HEK293 (cell line): Measurements from ENCODE around the gene KDM2B.
A peak's percentile ranks its signal among the peaks of the same experiment; 100 is the strongest.

Experiments
- CTCF ChIA-PET: fragments of 350-600 bp; formaldehyde crosslinking; extraction: SDS; loops from one replicate; lab custom pipeline; 2021; ENCODE audit warnings: antibody characterized with exemption; lab: Yijun Ruan, JAX
- POLR2A ChIA-PET: fragments of 300-600 bp; formaldehyde crosslinking; extraction: SDS; loops from one replicate; lab custom pipeline; 2020; ENCODE audit warnings: antibody characterized with exemption, inconsistent platforms; lab: Yijun Ruan, JAX
- H3K27ac ChIP-seq: fragments of 200-500 bp; sonication (Bioruptor generic); 2 replicates; pipeline ENCODE4 v1.5.1; 2014; ENCODE audit warnings: low read depth, low read length, control low read depth, inconsistent platforms; ENCODE audit errors: extremely low read depth
- H3K36me3 ChIP-seq, 2 experiments: fragments of 200-500 bp in 1 of 2; sonication (Bioruptor generic) in 1 of 2; 1 replicate in 1 of 2; 2 replicates in 1 of 2; pipeline ENCODE4 v1.5.1; 2014 to 2017; ENCODE audit warnings: inconsistent platforms in 2 of 2, low read length in 2 of 2; ENCODE audit not compliant: control insufficient read depth in 2 of 2, insufficient read depth in 1 of 2
- H3K4me1 ChIP-seq: fragments of 200-500 bp; sonication (Bioruptor generic); 2 replicates; pipeline ENCODE4 v1.5.1; 2014; ENCODE audit warnings: mild to moderate bottlenecking, low read length, inconsistent platforms; ENCODE audit not compliant: control insufficient read depth, insufficient read depth
- H3K4me3 ChIP-seq: 2 replicates; pipeline ENCODE4 v1.5.1; 2011; ENCODE audit warnings: low read depth, mild to moderate bottlenecking, control low read depth, low read length, moderate library complexity
- H3K9me3 ChIP-seq: fragments of 200-500 bp; sonication (Bioruptor generic); 2 replicates; pipeline ENCODE4 v1.5.1; 2014; ENCODE audit warnings: low read depth, low read length, inconsistent platforms; ENCODE audit not compliant: control insufficient read depth, insufficient read depth
- GFI1B ChIP-seq: fragments of 450-650 bp; formaldehyde crosslinking; IDR thresholded peaks from 2 replicates; pipeline ENCODE4 v1.5.1; 2016; ENCODE audit warnings: missing biosample characterization, missing genetic modification characterization
- IKZF3 ChIP-seq: fragments of 450-650 bp; IDR thresholded peaks from 2 replicates; pipeline ENCODE4 v1.5.0; 2018; ENCODE audit warnings: missing biosample characterization, mild to moderate bottlenecking, missing genetic modification characterization, moderate library complexity
- MYNN ChIP-seq: fragments of 450-650 bp; formaldehyde crosslinking; IDR thresholded peaks from 2 replicates; pipeline ENCODE4 v1.5.1; 2016; ENCODE audit warnings: missing biosample characterization, missing genetic modification characterization, borderline replicate concordance
- PATZ1 ChIP-seq: fragments of 450-650 bp; formaldehyde crosslinking; IDR thresholded peaks from 2 replicates; pipeline ENCODE4 v1.5.1; 2016; ENCODE audit warnings: missing biosample characterization, missing genetic modification characterization
- SETDB1 ChIP-seq: IDR thresholded peaks from one replicate; pipeline ENCODE4 v1.6.1; 2017; ENCODE audit warnings: mild to moderate bottlenecking, low read length, moderate library complexity, mixed read lengths; ENCODE audit not compliant: insufficient read length
- SP3 ChIP-seq: fragments of 450-650 bp; formaldehyde crosslinking; IDR thresholded peaks from 2 replicates; pipeline ENCODE4 v1.5.1; 2016; ENCODE audit warnings: missing biosample characterization, missing genetic modification characterization
- SP7 ChIP-seq: fragments of 450-650 bp; formaldehyde crosslinking; IDR thresholded peaks from 2 replicates; pipeline ENCODE4 v1.5.1; 2016; ENCODE audit warnings: missing biosample characterization, missing genetic modification characterization
- ZBTB44 ChIP-seq: fragments of 450-650 bp; IDR thresholded peaks from 2 replicates; pipeline ENCODE4 v1.5.1; 2018; ENCODE audit warnings: missing biosample characterization, mild to moderate bottlenecking, missing genetic modification characterization
- ZBTB7A ChIP-seq: fragments of 450-650 bp; formaldehyde crosslinking; IDR thresholded peaks from 2 replicates; pipeline ENCODE4 v1.5.1; 2016; ENCODE audit warnings: low read depth, missing biosample characterization, missing genetic modification characterization
- ZIC2 ChIP-seq: fragments of 450-650 bp; formaldehyde crosslinking; IDR thresholded peaks from 2 replicates; pipeline ENCODE4 v1.5.1; 2016; ENCODE audit warnings: missing biosample characterization, missing genetic modification characterization
- ZNF169 ChIP-seq: fragments of 450-650 bp; formaldehyde crosslinking; IDR thresholded peaks from 2 replicates; pipeline ENCODE4 v1.5.1; 2016; ENCODE audit warnings: missing biosample characterization, missing genetic modification characterization
- ZNF174 ChIP-seq: fragments of 450-650 bp; formaldehyde crosslinking; IDR thresholded peaks from 2 replicates; pipeline ENCODE4 v1.5.0; 2017; ENCODE audit warnings: missing biosample characterization, mild to moderate bottlenecking, missing genetic modification characterization
- ZNF239 ChIP-seq: fragments of 450-650 bp; formaldehyde crosslinking; IDR thresholded peaks from 2 replicates; pipeline ENCODE4 v1.5.1; 2016; ENCODE audit warnings: missing biosample characterization, missing genetic modification characterization
- ZNF488 ChIP-seq: fragments of 450-650 bp; formaldehyde crosslinking; IDR thresholded peaks from 2 replicates; pipeline ENCODE4 v1.5.1; 2016; ENCODE audit warnings: missing biosample characterization, missing genetic modification characterization
- ZNF529 ChIP-seq: fragments of 450-650 bp; formaldehyde crosslinking; IDR thresholded peaks from 2 replicates; pipeline ENCODE4 v1.5.1; 2017; ENCODE audit warnings: missing genetic modification characterization, missing biosample characterization; ENCODE audit not compliant: insufficient replicate concordance
- ZNF654 ChIP-seq: fragments of 450-650 bp; formaldehyde crosslinking; IDR thresholded peaks from 2 replicates; pipeline ENCODE4 v1.5.1; 2016; ENCODE audit warnings: low read depth, missing biosample characterization, missing genetic modification characterization
- ZNF664 ChIP-seq: fragments of 450-650 bp; formaldehyde crosslinking; IDR thresholded peaks from 2 replicates; pipeline ENCODE4 v1.5.1; 2016; ENCODE audit warnings: missing biosample characterization, missing genetic modification characterization
- ZNF792 ChIP-seq: fragments of 450-650 bp; formaldehyde crosslinking; IDR thresholded peaks from 2 replicates; pipeline ENCODE4 v1.5.1; 2016; ENCODE audit warnings: missing biosample characterization, missing genetic modification characterization
- TF ChIP-seq, protein P1 (sequence below): fragments of 450-650 bp; formaldehyde crosslinking; IDR thresholded peaks from 2 replicates; pipeline ENCODE4 v1.5.1; 2017; ENCODE audit warnings: missing biosample characterization, missing genetic modification characterization
- TF ChIP-seq, protein P2 (sequence below): fragments of 450-650 bp; formaldehyde crosslinking; IDR thresholded peaks from 2 replicates; pipeline ENCODE4 v1.5.1; 2017; ENCODE audit warnings: missing biosample characterization, missing genetic modification characterization
- TF ChIP-seq, protein P3 (sequence below): fragments of 450-650 bp; formaldehyde crosslinking; IDR thresholded peaks from 2 replicates; pipeline ENCODE4 v1.5.1; 2016; ENCODE audit warnings: missing biosample characterization, missing genetic modification characterization

Gene KDM2B

DNA sequence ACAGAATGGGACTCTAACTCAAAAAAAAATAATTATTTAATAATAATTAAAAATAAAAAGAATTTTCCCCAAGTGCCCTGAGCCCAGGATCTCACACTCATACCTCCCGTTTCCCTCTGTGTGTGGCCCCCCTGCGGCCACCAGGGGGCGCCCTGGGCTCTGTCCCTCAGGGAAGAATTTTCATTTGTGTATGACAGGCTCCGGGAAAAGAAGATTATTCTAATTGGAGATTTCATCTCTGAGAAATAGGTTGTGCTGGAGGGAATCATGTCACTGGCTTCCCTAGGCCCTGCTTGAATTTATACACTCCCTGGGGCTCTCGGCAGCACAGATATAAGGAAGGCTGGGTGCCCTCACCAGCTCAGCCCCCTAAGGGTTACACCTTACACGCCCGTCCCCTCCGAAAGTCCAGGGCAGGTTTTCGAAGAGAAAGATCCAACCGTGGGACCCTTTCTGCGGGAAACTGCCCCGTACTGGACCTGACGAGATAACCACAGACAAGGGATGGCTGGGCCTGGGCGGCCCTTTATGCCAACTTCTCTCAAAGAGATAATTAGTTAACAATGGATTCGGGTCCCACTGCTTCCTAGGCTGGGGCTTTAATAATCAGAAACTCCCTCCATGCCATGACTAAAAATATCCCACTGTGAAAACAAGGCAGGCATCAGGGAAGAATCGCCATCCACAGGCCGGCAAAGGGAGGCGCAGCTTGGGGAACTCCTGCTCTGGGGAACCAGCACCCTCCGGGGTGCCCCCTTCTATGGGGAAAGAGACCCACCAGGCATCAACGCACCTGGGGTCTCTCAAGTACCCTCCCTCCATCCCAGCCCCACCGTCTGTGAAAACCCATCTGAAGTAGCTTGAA is 80.7 kb downstream of the KDM2B start (continued):
- TF ChIP-seq, protein P1, sequence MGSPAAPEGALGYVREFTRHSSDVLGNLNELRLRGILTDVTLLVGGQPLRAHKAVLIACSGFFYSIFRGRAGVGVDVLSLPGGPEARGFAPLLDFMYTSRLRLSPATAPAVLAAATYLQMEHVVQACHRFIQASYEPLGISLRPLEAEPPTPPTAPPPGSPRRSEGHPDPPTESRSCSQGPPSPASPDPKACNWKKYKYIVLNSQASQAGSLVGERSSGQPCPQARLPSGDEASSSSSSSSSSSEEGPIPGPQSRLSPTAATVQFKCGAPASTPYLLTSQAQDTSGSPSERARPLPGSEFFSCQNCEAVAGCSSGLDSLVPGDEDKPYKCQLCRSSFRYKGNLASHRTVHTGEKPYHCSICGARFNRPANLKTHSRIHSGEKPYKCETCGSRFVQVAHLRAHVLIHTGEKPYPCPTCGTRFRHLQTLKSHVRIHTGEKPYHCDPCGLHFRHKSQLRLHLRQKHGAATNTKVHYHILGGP, result no peak
- TF ChIP-seq, protein P2, sequence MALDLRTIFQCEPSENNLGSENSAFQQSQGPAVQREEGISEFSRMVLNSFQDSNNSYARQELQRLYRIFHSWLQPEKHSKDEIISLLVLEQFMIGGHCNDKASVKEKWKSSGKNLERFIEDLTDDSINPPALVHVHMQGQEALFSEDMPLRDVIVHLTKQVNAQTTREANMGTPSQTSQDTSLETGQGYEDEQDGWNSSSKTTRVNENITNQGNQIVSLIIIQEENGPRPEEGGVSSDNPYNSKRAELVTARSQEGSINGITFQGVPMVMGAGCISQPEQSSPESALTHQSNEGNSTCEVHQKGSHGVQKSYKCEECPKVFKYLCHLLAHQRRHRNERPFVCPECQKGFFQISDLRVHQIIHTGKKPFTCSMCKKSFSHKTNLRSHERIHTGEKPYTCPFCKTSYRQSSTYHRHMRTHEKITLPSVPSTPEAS (tag by site-specific recombination), result no peak
- TF ChIP-seq ZNF488 (no peak), ZNF529 (no peak), ZNF169 (no peak), MYNN (tag by site-specific recombination) (no peak), ZNF174 (tag by site-specific recombination) (no peak), SP7 (0 out of 2 replicates have a peak, but pooled peaks have one; percentile 23)

DNA sequence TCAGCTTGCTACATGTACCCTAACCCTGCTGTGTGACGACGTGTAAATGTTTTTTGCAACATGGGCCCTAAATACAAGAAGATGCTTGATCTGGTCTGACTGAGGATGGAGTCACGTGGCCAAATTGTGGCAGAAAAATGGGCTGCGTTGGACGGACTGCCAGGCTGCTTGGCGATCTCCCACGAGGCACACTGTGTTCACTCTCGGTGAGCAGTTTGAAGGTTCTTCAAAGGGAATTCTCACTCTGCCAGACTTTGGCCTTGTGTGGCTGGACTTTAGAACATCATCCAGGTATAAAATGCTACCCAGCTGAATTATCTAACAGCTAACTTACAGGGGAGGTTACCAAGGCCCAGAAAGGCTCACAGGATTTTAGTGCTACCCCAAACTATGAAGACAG is 85.1 kb downstream of the KDM2B start:
- Histone ChIP-seq H3K27ac (no peak overlapping the region), H3K4me1 (no peaks in the 10 kb centered on the region), H3K9me3 (no peaks in the 10 kb centered on the region), H3K4me3 (no peak overlapping the region), H3K36me3 (peaks cover 0 to 10% of the 10 kb centered on the region in 2 experiments; a peak in 2 of 3 replicates)
- no peak for TF ChIP-seq ZIC2 (tag by site-specific recombination)
- TF ChIP-seq, protein P3, sequence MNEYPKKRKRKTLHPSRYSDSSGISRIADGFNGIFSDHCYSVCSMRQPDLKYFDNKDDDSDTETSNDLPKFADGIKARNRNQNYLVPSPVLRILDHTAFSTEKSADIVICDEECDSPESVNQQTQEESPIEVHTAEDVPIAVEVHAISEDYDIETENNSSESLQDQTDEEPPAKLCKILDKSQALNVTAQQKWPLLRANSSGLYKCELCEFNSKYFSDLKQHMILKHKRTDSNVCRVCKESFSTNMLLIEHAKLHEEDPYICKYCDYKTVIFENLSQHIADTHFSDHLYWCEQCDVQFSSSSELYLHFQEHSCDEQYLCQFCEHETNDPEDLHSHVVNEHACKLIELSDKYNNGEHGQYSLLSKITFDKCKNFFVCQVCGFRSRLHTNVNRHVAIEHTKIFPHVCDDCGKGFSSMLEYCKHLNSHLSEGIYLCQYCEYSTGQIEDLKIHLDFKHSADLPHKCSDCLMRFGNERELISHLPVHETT (tag by site-specific recombination), result no peak
- TF ChIP-seq ZNF239 (tag by site-specific recombination), result no peak
- TF ChIP-seq SP3 (tag by site-specific recombination), result no peak
- TF ChIP-seq GFI1B (tag by site-specific recombination), result no peak
- no peak for TF ChIP-seq ZBTB44 (tag by site-specific recombination)
- no peak for TF ChIP-seq PATZ1 (tag by site-specific recombination)
- TF ChIP-seq ZNF792 (tag by site-specific recombination), result no peak
- TF ChIP-seq, protein P2 (tag by site-specific recombination), result no peak
- TF ChIP-seq ZBTB7A (tag by site-specific recombination), result no peak
- TF ChIP-seq SETDB1, result no peak
- no peak for TF ChIP-seq IKZF3 (tag by site-specific recombination)
- no peak for TF ChIP-seq ZNF664 (tag by site-specific recombination)
- TF ChIP-seq ZNF654, result no peak
- CTCF ChIA-PET, result interaction anchor here (0.6 to 1.8 kb wide), 6 partner anchors 11 to 186 kb away, joined by 3 to 13 read pairs (median 6); no protein-coding TSS in a partner anchor
- POLR2A ChIA-PET, result no interaction called here
